Right hindlimb (tissue), 1 donor: Measurements from ENCODE around the gene RAB39A.
"Not testable (repeated sequence)": the region's sequence is repeated elsewhere in the genome, so short reads cannot be mapped to it uniquely, and the experiment has no call there.

Source experiments
- DNase-seq: peaks from one replicate; pipeline ENCODE4 v3.0.0-alpha.2; 2018

The RAB39A gene, protein sequence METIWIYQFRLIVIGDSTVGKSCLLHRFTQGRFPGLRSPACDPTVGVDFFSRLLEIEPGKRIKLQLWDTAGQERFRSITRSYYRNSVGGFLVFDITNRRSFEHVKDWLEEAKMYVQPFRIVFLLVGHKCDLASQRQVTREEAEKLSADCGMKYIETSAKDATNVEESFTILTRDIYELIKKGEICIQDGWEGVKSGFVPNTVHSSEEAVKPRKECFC

DNA sequence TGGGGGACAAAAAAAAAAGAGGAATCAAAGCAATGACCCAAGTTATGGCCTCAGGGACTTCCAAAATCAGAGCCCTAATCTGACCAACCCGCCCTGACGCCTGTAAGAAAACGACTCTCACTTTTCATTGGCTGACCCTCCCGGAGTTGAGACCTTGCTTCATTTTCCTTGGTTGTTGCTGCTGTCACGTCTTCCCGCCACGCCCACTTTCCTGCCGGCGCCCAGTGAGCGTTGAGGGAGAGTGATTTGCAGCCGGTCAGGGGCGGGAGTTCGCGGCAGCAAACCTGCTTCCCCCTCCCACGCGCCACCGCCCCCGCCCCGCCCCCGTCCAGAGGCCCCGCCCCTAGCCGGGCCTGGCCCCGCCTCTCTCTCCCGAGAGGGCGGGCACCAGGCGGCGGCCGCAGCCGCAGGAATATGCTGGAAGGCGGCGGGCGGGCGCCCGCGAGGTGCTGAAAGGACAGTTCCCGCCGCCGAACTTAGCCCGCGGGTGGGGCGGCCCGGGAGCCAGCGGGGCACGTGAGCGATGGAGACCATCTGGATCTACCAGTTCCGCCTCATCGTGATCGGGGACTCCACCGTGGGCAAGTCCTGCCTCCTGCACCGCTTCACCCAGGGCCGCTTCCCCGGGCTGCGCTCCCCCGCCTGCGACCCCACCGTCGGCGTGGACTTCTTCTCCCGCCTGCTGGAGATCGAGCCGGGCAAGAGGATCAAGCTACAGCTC, at the start of gene RAB39A:
RAB39A (plus strand) TSS at position 403 of the 721 bp plus-strand sequence; CDS start at position 524, 121 bp downstream.
- peak; percentile 91 for DNase-seq

DNA sequence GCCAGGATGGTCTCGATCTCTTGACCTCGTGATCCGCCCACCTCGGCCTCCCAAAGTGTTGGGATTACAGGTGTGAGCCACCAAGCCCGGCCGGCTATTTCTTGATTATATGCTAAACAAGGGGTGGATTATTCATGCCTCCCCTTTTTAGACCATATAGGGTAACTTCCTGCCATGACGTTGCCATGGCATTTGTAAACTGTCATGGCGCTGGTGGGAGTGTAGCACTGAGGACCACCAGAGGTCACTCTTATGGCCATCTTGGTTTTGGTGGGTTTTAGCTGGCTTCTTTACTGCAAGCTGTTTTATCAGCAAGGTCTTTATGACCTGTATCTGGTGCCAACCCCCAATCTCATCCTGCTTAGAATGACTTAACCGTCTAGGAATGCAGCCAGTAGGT, 46.8 kb upstream of the RAB39A start:
- DNase-seq: not testable (repeated sequence)

DNA sequence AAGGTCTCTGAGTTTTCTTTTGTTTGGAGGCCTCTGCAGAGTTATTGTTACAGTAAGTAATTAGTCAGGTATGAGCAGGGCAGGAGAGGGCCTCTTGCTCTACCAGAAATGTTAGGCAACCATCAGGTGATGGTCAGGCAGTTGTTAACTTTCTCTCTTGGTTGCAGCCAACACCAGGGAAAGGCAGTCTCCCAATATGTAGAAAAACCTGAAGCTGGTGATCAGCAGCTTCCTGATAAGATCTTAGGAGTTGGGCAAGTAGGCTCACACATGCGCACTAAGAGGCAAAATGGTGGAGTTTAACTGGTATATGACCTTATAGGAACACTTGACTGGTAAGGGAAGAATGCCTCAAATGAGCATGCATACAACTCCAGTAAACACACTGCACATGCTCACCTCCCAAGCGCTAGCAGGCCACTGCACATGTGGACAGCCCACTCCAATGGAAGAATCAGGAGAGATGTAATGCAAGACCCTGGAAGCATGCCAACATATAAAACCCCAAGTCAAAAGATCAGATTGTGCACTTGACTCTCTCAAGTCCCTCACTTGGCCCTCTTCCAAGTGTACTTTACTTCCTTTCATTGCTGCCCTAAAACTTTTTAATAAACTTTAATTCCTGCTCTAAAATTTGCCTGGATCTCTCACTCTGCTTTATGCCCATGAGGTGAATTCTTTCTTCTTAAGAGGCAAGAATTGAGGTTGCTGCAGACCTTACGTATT, 46.0 kb upstream of the RAB39A start:
- no peak for DNase-seq

DNA sequence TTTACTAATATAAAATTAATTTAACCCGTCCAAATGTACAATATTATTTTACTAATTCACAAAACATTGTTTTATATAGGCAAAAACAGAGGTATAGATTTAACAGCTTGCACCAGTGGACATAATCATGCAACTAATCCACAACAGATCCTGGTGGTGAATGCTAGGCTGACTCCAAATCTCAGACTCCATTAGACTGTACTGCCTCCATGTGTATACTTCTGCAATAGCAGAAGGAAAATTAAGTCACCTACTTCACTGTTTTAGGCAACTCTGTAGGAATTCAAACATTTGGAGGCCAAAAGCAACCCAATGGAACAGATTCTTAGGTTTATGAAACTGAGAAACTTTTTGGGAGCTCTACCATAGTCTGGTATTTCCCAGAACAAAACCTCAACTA, 30.0 kb upstream of the RAB39A start:
- no peak for DNase-seq

DNA sequence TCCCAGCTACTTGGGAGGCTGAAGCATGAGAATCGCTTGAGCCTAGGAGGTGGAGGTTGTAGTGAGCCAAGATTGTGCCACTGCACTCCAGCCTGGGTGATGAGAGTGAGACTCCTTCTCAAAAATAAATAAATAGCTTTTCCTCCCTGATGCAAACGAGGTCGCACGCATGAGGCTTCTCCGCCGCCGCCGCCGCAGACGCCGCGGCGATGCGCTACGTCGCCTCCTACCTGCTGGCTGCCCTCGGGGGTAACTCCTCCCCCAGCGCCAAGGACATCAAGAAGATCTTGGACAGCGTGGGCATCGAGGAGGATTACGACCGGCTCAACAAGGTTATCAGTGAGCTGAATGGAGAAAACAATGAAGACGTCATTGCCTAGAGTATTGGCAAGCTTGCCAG, 20.0 kb upstream of the RAB39A start:
- DNase-seq: no peak

DNA sequence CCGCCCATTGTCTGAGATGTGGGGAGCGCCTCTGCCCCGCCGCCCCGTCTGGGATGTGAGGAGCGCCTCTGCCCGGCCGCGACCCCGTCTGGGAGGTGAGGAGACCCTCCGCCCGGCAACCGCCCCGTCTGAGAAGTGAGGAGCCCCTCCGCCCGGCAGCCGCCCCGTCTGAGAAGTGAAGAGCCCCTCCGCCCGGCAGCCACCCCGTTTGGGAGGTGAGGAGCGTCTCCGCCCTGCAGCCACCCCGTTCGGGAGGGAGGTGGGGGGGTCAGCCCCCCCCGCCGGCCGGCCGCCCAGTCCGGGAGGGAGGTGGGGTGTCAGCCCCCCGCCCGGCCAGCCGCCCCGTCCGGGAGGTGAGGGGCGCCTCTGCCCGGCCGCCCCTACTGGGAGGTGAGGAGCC, 15.8 kb upstream of the RAB39A start:
- DNase-seq: not testable (repeated sequence)

DNA sequence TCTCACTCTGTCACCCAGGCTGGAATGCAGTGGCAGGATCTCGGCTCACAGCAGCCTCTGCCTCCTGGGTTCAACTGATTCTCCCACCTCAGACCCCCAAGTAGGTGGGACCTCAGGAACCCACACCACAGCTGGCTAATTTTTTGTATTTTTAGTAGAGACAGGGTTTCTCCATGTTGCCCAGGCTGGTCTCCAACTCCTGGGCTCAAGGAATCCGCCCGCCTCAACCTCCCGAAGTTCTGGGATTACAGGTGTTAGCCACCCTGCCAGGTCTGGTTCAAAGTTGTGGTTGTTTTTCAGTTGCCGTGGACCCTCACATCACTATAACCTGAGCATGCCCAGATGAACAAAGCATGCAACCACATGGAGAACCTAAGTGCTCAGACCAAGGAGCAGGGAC, 13.0 kb upstream of the RAB39A start:
- no peak for DNase-seq

DNA sequence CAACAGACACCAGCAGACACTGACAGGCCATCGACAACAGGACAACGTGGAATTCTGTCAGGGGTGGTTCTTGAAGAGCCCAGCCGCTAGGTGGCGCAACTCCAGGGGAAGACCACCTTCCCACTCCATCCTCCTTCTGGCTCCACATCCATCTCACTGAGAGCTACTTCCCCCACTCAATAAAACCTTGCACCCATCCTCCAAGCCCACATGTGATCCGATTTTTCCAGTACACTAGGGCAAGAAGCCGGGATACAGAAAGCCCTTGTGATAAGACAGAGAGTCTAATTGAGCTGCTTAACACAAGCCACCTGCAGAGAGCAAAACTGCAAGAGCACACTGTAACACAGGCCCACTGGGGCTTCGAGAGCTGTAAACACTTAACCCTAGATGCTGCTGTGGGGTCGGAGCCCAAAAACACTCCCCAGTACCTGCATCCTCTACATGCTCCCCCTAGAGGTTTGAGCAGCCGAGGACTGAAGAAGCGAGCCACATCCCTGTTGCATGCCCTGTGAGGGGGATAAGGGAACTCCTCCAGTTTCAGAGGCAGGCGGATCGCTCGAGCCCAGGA, 11.5 kb upstream of the RAB39A start:
- DNase-seq: no peak

DNA sequence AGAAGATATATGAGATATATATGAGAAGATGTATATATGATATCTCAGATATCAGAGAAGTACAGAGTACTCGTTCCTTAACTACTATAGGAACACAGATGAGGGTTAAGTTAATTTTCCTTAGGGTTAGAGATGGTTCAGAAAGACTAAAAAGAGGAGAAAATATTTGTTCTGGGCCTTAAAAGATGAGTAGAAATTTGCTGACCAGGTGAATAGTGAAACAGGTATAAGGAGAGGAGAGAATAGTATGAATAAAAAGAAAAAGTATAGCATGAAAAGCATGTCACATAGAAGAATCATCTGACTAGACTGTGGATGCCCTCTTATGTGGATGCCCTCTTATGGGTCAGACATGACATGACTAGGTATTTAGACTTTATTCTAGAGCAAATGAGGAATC, 6.3 kb upstream of the RAB39A start:
- no peak for DNase-seq

DNA sequence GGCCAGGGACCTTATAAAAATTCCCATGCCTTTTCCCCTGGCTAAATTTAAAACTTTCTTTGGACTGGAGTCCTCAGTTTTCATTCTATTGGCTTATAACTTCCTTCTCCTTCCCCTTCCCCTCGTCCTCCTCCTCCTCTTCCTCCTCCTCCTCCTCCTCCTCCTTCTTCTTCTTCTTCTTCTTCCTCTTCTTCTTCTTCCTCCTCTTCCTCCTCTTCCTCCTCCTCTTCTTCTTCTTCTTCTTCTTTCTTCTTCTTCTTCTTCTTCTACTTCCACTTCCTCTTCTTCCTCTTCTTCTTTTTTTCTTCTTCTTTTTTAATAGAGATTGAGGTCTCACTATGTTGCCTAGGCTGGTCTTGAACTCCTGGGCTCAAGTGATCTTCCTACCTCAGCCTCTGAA, 4.7 kb upstream of the RAB39A start:
- DNase-seq: not testable (repeated sequence)

DNA sequence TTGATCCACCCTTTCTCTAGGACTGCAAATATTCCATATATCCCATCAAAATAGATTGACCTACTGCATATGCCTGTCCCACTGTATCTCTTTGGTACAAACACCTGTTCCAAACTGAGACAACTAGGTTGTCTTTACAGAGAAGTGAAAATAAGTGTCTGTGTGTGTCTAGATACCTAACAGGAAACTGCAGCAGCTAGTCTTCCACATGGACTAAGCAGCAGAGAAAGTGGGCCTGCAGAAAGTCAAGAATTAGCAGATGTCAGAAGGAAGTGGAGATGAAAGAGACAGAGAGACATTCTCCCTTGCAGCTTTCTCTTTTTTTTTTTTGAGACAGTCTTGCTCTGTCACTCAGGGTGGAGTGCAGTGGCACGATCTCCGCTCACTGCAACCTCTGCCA, 3.9 kb upstream of the RAB39A start:
- DNase-seq: no peak

DNA sequence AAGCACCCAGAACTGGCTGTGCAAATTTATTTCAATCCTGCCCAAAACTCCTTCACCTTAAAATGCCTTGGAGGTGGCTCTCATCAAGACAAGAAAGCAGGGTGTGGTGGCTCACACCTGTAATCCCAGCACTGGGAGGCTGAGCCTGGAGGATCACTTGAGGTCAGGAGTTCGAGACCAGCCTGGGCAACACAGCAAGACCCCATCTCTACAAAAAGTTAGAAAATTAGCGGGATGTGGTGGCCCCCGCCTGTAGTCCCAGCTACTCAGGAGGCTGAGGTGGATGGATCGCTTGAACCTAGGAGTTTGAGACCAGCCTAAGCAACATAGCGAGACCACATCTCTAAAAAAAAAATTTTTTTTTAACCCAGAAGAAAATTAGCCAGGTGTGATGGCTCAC, 689 bp upstream of the RAB39A start:
- DNase-seq: no peak

DNA sequence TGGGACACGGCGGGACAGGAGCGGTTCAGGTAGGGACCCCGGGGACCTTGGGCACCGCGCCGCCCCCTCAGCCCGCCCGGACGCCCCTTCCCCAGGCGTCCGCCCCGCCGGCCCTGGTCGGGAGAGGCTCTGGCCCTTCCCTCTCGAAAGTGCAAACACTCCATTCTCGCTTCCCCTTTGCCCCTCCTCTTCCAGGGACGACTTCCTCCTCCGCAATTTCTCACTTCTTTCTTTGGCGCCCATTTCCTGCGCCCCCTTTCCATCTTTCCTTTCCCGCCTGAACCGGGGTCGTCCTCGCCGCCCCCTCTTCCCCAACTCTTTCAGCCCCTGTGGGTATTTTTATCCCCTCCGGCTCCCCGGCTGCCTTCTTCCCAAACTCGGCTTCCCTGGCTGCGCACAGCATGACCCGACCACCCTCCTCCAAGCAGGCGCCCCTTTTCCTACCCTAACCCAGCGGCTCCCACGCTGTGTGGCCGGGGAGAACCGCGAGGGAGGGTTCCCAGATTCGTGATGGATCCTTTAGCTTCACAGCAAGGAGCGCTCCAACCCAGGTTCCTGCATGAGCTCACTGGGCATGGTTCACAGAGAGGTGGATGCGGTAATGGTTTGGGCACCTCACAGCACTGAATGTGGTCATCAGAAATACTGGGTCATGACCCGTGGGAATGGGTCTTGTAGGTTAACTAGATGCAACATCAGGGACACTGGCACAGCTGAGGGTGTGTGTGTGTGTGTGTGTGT, 689 bp downstream of the RAB39A start:
- DNase-seq: no peak

DNA sequence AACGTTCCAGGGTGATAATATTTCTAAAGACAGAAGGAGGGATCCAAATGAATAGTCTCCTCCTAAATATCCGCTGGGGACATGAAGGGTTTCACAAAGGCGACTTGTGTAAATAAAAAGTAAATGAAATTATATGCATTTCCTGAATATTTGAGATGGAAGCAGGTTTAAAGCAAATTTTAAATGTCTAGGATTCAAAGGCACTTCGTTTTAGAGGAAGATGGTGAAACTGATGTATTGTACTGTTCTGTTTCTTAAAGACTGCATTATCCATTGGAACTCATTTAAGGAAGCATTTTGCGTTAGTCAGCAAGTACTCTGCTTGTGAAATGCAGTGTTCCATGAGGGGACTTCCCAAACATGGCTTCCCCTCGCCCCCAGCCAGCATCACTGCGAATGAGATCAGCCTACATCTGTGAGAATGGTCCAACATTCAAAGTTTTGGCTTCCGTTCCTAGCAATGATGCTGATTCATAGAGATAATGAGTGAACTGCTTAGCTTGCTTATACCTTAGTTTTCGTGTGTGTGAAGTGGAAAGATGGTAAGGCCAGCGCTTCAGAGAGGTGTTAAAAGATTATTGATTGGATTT, 1.5 kb downstream of the RAB39A start:
- DNase-seq: no peak

DNA sequence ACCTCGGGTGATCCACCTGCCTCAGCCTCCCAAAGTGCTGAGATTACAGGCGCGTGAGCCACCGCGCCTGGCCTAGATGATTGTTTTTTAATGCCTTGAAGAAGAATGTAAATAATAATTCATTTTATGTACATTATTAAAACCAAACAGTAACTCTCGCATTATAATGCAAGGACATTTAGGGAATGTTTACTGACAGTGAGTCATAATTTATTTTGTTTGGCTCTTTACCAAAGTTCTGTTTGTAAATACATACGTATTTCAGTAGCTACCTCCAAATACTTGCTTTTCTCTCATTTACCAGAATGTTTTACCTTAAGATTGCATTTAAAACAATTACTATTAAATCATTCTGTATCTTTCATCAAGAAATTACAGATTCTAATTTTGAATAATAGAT, 3.0 kb downstream of the RAB39A start:
- DNase-seq: no peak

DNA sequence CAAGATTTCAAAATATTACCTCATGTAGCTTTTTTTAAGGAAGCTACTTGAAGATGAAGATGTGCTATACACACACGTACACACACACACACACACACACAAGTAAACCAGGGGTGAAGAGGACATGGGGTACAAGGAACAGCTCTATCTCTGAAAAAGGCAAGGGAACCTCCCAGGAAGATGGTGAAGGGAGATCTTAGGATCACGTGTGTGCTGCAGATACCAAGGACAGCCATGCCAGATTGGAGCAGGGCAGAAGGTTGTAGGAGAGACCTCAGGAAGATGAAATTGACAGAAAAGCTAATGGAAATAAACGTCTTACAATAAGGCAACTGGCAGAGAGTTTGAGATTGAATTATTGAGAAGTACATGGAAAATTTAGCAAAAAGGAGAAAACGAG, 19.7 kb downstream of the RAB39A start:
- DNase-seq: no peak

DNA sequence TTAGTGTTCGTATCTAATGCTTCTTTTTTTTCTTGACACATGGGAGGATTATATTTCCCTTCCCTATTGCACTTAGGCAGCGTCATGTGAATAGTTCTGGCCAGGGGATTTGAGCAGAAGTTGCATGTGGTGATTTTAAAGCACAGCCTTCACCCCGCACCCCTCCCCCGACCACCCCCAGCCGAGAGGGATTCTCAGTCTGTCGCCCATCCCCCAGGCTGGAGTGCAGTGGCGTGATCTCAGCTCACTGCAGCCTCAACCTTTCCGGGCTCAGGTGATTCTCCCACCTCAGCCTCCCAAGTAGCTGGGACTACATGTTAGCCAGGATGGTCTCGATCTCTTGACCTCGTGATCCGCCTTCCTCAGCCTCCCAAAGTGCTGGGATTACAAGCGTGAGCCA, 20.1 kb downstream of the RAB39A start:
- DNase-seq: not testable (repeated sequence)

DNA sequence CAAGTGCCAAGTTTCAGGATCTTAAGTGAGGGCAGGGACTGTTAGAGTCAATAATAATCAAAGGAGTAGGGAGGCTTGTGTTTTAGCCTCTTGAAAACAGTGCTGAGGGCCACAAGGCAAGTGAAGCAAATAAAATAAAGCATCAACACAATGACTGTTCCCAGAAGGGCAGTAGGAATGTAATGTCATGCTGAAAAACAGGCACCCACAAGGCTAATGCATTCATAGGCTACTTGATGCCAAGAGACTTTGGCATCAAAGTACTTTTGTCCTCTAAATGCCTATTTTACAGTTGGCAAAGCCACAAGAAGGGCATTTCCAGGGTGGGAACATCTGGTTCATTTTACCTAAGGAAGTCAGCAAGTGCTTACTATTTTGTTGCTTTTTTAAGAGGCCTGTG, 22.9 kb downstream of the RAB39A start:
- DNase-seq: no peak

DNA sequence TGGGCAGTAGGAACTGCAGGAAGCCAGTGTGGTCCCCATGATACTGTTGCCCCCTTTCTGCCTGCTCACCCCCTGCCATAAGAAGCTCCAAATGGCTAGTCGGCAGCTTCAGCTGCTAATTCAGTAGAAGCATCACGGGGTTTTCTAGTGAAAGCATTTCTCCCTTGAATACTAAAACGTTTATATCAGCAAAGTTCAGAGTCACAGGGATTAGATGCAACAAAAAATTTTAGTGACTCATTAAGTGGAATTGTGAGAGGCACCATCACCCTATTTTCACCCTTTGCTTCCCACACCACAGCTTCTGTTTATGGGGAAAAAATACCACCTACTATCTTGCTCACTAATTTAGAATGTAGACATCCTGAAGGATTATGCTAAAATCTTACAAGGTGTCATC, 25.2 kb downstream of the RAB39A start:
- no peak for DNase-seq

DNA sequence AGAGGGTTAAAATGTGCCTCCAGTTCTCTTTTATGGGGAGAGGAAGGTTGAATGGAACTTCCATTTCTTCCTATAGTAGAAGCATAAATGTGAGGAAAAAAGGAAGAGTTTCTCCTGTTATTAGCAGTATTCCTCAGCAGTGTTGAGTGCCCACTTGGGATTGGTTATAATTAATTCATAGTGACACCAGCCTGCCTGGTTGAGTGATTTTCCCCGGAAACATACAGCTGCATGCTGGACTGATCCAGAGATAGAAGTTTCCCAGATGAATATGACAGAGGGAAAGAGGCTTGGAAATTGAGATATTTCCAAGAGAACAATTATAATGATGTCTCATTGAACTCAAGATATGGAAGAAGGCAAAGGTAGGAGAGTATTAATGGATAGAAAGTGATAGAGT, 28.3 kb downstream of the RAB39A start:
- no peak for DNase-seq

DNA sequence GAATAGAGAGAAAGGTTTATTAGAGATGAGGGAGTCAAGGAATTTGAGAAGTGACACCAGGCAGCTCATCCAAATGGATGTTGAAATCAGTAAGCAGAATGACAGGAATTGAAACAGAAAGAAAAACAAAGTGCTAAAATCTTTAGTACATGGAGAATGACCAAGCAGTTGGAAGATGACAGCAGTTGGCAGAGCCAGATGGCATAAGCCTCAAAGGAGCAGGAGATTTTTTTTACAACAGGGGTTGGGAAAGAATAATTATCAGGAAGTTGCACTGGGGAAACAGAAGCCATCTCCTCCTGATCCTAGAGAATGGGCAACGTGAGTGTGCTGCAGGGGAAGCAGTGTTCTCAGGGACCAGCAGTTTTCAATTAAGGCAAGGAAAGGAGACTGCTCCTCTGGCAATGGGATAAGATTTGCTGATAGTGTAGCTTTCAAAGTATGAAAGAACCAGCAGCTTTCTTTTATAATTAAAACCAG, 28.9 kb downstream of the RAB39A start:
- DNase-seq: no peak

DNA sequence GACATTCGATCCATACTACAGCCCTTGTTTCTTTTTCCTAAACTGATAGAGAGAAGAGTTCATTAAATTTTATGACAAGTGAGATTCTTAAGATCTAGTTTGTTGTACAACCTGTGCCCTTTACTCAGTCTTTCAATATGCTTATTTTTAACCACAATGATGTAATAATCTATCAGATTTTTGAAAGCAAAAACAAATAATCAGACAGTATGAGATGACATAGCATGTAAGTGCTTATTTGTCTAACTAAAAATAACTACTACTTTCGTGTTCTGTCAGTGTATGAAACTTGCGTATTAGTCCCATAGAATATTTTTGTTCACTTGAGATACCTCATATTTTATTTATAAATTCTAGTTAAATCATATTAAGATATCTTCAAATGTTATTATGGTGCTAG, 33.2 kb downstream of the RAB39A start:
- DNase-seq: no peak

DNA sequence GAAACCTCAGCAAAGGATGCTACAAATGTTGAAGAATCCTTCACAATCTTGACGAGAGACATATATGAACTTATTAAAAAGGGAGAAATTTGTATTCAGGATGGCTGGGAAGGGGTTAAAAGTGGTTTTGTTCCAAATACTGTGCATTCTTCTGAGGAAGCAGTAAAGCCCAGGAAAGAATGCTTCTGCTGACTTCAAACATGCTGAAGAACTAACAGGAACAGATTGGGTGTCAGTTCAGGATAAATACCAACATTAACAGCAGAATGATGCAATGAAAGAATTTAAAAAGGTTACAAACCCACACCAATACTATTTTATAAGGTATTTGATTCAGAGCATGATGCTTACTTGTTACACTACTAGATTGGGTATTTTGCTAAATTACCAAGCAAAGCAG, 33.9 kb downstream of the RAB39A start:
- no peak for DNase-seq
